Stimulated activated CD4-positive, alpha-beta T cell treated with anti-CD3 and anti-CD28 coated beads, Interleukin-2, amount 100 ng/mL, for 48 hours (primary cell): Measurements from ENCODE around the gene PGM2.

Experiments
- DNase-seq, 2 donors: peaks; one replicate each; pipeline ENCODE4 v3.0.0-alpha.2; 2020

The PGM2 gene

DNA sequence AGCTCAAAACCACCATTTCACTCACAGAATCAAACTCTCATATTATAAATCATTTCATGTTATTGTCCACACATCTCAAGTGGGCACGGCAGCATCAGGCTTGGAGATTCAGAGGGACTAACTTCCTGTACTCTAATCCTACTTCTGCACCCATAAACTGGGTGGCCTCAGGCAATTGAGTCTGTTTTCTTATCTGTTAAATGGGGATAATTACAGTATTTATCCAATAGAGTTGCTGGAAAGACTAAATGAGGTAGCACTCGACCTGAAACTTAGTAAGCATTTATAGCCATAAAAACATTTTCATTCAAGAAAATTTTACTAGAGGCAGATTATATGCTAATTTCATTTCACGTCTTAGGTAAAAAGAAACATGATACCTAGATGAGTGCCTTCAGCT lies 77.4 kb downstream of the PGM2 start:
- no peak for DNase-seq

DNA sequence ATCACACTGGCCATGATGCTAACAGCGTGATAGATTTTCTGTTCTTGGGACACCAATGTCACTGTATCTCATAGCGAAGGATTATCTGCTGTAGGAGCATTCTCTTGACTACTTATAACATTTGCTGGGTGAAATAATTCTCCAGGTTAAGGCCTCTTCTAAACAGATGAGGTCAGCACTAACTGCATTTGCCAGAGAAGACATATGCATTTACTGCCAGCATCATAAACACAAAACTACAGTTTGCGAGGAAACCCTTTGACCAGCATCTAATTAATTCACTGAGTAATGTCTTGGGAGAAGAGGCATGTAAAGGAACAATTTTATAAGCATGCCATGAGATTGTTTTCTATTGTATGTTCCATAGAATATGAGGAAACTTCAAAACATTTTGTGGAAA lies 78.3 kb downstream of the PGM2 start:
- no peak for DNase-seq

DNA sequence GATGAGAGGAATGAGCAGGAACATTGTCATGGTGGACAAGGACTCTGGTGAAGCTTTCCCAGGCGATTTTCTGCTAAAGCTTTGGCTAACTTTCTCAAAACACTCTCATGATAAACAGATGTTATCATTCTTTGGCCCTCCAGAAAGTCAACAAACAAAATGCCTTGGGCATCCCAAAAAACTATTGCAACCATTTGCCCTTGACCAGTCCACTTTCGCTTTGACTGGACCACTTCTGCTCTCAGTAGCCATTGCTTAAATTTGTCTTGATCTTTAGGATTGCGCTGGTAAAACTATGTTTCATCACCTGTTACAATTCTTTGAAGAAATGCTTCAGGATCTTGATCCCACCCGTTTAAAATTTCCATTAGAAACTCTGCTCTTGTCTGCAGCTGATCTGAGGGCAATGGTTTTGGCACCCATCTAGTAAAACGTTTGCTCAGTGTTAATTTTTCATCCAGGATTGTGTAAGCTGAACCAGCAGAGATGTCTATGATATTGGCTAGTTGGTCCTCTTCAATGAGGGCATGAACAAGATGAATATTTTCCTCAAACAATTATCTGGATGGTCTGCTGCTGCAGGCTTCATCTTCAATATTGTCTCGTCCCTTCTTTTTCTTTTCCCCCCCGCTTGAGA lies 79.2 kb downstream of the PGM2 start:
- DNase-seq: no peak

DNA sequence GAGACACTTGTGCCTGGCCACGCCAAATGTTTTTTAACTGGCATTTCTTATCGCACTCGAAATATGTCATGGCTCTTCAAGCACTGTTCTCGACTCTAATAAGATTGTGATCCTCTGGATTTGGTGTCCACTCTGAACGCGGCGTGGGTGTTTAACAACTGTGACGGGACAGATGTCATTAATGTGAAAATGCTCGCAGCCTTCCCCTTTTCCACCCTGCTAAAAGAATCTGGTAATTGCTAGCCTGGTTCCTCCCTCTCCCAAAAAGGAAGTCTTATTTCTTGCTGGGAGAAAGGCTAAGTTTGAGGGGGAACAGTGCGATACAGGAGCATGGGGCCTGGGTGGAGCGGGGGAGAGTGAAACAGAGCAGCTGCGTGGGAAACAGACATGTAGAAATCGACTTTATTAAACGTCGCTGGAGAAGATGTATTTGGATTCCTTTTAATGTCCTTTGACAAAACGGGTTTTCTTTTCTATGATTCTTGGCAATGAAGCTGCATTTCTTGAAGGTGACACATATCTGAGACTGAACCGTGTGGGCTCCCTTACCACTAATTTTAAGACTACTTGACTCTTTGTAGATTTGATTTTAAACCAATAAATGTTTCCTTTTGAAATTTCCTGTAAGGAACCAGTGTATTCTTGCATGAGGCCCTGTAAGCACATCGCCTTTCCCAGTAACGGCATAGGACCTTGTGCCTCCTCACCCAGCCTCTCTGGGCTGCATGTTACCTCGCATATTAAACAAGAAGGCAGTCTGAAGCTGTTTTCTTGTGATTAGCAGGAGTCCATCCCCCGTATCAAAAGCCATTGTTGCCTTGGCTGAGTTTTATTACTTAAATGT lies 82.2 kb downstream of the PGM2 start:
- no peak for DNase-seq

DNA sequence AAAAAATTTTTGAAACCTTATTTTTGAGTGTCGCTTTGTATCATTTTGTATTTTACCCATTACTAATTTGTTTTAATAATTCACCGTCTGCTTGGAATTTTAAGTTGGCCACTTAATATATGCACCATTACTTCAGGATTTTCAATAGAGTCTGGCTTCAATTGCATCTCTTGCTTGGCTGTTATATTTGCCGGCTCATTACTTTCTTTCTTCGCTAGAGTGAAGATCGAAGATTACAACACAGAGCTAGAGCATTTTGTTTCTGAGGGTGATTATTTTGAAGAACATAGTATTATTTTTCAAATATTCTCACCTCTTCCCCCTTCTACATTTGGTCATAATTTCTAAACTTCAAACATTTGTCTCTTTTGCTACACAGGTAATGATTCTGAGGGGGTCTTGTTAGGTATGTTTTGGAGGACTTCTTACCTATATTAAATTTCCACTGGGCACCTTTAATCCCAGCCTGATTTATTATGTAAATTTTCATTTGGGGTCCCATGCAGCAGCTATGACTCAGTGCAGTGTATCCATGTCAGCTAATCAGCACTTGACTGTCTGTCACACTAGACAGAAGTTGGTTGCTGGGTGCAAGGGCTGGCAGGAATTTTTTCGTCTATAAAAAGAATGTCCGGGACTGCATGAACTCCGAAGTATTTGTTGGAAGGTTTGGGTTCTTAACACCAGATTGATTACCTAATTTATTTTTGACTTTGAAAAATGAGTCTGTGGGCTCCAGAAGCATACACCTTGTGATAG lies 83.0 kb downstream of the PGM2 start:
- no peak for DNase-seq

DNA sequence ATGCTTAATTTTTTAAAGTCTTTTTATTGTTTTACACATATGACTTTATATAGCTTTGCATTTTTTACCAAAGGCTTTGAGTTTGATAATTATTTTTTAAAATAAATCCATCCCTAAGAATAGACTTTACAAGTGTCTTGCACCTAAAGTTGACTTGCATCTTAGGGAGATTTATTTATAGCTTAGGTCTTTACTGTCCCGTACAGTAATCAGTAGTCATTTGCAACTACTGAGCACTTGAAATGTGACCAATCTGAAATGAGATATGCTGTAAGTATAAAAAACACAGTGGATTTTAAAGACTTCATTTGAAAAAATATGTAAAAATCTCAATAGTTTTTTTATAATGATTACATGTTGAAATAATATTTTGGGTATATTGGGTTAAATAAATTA lies 83.6 kb downstream of the PGM2 start:
- DNase-seq: no peak
